ENCODE data around the gene TENM4.

DNA sequence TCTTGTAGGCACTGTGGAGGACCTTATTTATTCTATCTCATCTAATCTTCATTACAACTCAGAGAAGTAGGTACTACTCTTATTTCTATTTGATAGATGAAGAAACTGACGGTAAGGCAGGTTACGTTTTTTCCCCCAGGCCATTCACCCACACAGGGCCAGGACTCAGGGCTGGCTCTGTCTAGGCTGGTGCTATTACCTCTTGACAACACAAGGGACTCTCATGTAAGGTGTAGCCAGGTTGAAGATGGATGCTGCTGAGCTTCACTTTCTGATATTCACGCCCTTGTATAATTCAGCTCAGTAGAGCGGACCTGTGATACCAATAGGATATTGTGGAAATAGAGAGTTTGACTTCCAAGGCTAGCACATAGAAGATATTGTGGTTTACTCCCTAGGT is 453.1 kb downstream of the TENM4 start:
- TF ChIP-seq EZH2 (IDR thresholded peaks at IDR 0.05; ENCODE audit: borderline replicate concordance, control insufficient read depth, low read depth, low read length) (no peak), CREB1 (IDR thresholded peaks at IDR 0.05; ENCODE audit: low read depth) (no peak)
- TF ChIP-seq, protein P1, sequence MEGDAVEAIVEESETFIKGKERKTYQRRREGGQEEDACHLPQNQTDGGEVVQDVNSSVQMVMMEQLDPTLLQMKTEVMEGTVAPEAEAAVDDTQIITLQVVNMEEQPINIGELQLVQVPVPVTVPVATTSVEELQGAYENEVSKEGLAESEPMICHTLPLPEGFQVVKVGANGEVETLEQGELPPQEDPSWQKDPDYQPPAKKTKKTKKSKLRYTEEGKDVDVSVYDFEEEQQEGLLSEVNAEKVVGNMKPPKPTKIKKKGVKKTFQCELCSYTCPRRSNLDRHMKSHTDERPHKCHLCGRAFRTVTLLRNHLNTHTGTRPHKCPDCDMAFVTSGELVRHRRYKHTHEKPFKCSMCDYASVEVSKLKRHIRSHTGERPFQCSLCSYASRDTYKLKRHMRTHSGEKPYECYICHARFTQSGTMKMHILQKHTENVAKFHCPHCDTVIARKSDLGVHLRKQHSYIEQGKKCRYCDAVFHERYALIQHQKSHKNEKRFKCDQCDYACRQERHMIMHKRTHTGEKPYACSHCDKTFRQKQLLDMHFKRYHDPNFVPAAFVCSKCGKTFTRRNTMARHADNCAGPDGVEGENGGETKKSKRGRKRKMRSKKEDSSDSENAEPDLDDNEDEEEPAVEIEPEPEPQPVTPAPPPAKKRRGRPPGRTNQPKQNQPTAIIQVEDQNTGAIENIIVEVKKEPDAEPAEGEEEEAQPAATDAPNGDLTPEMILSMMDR (IDR thresholded peaks at IDR 0.05 in 2 of 3, conservative IDR thresholded peaks at IDR 0.05 in 1 of 3; ENCODE audit: control insufficient read depth in 2 of 3, extremely low read depth in 1 of 3, insufficient read depth in 1 of 3, low read depth in 3 of 3, low read length in 3 of 3), result no peak
- TF ChIP-seq, protein P2, sequence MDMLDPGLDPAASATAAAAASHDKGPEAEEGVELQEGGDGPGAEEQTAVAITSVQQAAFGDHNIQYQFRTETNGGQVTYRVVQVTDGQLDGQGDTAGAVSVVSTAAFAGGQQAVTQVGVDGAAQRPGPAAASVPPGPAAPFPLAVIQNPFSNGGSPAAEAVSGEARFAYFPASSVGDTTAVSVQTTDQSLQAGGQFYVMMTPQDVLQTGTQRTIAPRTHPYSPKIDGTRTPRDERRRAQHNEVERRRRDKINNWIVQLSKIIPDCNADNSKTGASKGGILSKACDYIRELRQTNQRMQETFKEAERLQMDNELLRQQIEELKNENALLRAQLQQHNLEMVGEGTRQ (IDR thresholded peaks at IDR 0.05; ENCODE audit: borderline replicate concordance, low read depth, low read length), result no peak
